SHP77 (cell line): ENCODE measurements around the gene CD22.
"Not testable (repeated sequence)": the region's sequence is repeated elsewhere in the genome, so short reads cannot be mapped to it uniquely, and the experiment has no call there.

ENCODE experiments used
- DNase-seq, 2 experiments: peaks; one replicate each; lab custom pipeline; 2025; lab: John Stamatoyannopoulos, UW

The CD22 gene

DNA sequence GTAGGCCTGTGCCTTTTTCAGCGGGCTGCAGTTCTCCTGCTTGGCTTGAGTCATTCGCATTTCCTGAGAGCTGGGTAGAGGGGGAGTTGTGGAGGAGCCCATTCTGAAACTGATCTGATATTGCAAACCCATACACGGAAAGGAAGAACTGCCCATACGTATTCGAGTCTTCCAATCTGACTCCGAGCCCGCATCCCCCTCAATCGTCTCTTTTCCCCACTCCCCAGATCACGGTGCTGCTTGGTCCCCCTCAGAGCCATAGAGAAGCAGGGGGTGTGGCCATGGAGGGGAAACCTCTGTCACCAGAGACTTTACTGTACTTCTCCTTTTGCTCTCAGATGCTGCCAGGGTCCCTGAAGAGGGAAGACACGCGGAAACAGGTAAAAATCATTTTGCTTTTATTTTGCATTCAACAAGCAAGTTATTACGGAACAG, at the start of gene CD22:
Gene CD22 (plus strand): TSS at position 337 of the 435 bp plus-strand sequence. CDS start 2,854 bp downstream, outside the sequence.
- no peak for DNase-seq

DNA sequence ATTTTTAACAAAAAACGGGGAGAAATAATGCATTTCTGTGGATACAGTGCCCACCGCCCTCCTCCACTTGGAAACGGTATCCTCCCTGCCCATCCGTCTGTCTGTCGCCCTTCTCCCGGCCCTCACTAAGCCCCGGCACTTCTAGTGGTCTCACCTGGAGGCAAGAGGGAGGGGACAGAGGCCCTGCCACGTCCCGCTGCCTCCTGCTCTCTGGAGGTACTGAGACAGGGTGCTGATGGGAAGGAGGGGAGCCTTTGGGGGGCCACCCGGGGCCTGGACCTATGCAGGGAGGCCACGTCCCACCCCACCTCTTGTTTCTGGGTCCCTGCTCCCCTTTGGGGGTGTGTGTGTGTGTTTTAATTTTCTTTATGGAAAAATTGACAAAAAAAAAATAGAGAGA, 49.6 kb upstream of the CD22 start:
- no peak for DNase-seq

DNA sequence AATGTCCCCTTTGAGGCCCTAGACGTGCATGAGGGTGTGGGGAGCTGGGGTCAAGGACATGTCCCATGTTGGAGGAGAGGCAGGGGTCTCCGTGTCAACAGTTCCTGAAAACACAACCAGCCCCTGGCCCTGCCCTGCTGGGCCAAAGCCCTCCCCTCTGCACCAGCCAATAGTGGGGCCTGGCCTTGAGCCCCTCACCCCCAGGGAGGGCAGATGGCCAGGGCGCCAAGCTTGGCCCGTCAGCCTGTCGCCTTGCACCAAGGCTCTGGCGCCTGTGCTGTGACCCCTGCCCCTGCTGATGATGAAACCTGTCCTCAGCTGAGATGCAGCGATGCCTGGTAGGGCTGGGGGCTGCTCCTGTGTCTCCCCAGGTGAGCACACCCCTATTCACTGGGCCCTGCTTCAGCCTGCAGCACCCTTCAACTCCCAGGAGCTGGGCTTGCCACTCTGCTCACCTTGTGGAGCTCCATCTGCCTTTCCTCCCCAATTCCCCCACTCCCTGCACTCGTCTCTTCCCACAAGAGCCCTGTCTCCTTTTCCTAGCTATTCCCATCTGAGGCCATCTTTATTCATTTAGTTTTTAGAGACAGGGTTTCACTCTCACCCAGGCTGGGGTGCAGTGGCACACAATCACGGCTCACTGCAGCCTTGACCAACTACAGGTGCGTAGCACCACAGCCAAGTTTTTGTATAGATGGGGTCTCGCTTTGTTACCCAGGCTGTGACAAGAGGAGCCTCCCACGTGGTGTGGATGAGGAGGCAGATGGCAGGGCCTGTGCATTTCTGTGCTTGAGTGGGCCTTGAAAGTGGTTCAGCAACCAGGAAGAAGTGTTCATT, 48.8 kb upstream of the CD22 start:
- no peak for DNase-seq

DNA sequence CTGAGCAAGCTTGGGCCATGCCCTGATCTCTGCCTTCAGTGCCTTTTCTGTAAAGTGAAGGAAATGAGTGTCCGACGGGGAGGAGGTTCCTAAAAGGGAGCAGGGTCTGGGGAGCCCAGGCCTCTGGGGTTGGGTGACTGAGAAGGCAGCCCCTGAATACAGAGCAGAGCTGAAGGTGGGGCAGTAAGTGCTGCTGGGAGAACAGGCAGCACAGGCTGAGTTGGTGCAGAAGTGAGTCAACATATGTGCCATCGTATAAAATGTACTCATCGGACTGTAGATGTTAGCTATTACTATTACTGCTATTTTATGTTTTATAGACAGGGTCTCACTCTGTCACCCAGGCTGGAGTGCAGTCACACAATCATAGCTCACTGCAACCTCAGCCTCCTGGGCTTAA, 47.7 kb upstream of the CD22 start:
- no peak for DNase-seq

DNA sequence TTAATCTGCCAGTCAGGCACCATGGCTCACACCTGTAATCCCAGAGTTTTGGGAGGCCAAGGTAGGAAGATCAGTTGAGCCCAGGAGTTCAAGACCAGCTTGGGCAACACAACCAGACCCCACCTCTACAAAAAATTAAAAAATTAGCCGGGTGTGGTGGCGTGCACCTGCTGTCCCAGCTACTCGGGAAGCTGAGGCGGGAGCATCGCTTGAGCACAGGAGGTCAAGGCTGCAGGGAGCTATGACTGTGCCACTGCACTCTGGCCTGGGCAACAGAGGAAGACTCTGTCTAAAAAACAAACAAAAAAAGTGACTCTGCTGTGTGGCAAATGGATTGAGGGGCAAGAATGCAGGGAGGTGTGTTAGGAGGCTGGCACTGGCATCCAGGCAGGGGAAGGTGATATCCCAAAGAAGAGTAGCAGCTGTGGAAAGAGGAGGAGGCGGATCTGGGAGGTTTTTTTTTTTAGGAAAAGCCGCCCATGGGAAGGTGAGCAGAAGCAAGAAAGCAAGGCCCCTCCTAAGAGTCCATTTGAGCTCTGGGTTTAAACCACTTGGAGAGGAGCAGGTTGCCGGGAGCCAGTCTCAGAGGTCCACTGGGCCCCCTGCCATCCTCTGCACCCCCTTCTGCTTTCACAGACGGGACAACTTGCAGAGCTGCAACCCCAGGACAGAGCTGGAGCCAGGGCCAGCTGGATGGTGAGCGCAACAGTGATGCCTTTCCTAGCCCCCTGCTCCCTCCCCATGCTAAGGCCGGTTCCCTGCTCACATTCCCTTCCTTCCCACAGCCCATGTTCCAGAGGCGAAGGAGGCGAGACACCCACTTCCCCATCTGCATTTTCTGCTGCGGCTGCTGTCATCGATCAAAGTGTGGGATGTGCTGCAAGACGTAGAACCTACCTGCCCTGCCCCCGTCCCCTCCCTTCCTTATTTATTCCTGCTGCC, 44.6 kb upstream of the CD22 start:
- DNase-seq: no peak

DNA sequence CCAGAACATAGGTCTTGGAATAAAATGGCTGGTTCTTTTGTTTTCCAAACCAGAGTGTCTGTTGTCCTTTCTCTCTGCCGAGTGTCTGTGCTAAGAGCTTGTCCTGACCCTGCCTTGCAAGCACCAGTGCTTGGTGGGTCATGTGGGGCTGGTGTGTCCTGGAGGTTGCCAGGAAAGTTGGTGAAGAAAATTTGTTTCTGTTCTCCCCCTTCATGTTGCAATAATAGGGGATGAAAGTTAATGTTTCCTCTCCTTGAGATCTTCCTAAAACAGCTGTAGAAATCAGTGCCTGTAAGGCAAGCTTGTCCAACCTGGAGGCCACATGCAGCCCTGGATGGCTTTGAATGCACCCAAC, 43.9 kb upstream of the CD22 start:
- no peak for DNase-seq

DNA sequence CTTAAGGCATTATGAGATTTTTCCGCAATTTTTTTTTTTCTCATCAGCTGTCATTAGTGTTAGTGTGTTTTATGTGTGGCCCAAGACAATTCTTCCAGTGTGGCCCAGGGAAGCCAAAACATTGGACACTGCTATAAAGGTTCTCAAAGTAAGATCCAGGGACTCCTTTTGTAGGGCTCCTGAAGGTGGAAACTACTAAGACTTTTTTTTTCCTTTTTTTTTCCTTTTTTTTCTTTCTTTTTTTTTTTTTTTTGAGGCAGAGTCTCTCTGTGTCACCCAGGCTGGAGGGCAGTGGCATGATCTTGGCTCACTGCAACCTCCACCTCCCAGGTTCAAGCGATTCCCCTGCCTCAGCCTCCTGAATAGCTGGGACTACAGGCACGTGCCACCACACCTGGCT, 43.5 kb upstream of the CD22 start:
- not testable (repeated sequence) for DNase-seq

DNA sequence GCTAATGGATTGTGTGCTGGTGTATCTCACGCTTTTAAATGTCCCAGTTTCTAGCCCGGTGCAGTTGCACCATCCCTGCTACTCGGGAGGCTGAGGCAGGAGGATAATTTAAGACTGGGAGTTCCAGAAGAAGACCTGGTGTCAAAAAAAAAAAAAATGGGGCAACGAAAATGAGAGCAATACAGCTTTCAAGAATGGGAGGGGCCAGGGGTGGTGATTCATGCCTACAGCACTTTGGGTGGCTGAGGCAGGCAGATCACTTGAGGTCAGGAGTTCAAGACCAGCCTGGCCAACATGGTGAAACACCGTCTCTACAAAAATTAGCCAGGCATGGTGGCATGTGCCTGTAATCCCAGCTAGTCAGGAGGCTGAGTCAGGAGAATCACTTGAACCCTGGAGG, 42.9 kb upstream of the CD22 start:
- not testable (repeated sequence) for DNase-seq

DNA sequence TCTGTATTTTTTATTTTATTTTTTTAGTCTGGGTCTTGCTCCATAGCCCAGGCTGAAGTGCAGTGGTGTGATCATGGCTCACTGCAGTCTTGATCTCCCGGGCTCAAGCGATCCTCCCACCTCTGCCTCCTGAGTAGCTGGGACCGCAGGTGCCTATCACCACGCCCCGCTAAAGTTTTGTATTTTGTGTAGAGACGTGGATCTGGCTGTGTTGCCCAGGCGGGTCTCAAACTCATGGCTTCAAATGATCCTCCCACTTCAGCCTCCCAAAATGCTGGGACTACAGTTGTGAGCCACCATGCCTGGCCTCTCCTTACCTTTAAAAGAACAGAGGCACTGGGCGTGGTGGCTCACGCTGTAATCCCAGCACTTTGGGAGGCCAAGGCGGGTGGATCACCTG, 41.3 kb upstream of the CD22 start:
- no peak for DNase-seq

DNA sequence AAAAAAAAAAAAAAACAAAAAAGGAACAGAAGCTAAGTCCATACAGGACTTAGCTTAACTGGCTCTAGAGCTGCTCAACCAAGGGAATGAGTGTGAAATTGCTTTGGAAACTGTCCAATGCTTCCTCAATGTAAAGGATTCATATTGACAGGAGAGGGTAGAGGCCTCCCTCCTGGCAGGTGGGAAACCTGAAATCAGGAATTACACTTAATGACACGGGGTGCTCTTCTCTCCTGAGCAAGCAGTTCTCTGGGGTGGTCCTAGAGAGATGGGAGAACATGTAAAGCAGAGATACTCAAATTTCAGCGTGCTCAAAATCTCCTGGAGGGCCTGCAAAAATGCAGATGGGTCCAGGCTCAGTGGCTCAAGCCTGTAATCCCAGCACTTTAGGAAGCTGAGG, 40.7 kb upstream of the CD22 start:
- DNase-seq: no peak

DNA sequence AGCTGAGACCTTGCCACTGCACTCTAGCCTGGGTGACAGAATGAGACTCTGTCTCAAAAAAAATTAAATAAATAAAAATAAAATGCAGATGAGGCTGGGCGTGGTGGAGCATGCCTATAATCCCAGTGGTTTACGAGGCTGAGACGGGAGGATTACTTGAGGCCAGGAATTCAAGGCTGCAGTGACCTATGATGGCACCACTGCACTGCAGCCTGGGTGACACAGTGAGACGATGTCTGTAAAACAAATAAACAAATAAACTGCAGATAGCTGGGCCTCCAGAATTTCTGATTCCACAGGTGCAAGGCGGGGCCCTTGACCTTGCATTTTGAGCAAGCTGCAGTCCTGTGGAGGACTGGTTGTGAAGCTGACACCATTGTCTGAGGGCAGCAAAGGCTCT, 40.1 kb upstream of the CD22 start:
- DNase-seq: no peak

DNA sequence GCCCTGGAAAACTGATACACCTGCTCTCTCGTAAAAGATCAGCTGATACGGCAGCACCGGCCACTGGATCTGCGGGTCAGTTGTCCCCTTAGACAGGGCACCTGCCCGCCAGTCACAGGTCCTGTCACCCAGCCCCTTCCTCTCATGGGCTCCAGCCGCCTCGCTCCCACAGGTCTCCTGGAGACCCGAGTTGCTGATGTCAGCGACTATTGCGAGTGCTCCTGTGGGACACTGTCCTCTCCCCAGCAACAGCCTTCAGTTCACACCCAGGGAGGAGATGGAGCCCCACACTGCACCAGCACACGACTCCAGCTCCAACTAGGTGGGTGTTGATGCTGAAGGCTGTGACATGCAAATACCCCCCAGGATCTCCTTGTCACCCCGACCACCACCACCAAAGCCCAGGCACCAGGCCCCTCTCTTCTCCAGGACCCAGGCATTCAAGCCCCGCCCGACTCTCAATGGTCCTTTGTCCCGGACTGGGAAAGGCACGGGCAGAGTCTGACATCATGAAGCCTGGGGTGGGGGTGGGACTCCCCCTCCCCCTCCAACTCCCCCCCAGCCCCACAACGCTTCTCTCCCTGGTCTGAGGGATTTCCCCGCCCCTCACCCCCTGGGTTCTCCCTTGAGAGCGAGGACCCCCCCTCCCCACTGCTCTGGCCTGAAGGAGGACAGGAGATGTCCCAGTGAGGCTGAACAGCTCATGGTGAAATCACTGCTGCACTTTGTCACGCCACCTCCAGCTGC, 38.4 kb upstream of the CD22 start:
- DNase-seq: no peak

DNA sequence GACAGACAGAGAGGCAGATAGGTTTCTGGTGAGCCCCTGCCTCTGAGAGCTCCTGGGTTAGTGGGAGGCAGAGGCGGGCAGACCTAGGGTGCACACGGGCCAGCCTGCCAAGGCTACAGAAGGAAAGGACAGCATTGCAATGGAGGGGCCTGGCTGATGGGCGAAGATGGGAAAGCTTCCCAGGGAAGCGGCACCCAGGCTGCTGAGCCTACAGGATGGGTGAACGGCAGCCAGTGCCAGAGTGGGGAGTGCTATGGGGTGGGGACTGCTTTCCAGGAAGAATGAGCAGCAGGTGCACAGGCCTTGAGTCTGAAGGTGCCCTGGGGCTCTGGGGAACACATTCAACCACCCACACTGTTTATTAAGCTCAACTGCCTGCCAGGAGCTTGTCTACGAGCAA, 37.7 kb upstream of the CD22 start:
- DNase-seq: no peak

DNA sequence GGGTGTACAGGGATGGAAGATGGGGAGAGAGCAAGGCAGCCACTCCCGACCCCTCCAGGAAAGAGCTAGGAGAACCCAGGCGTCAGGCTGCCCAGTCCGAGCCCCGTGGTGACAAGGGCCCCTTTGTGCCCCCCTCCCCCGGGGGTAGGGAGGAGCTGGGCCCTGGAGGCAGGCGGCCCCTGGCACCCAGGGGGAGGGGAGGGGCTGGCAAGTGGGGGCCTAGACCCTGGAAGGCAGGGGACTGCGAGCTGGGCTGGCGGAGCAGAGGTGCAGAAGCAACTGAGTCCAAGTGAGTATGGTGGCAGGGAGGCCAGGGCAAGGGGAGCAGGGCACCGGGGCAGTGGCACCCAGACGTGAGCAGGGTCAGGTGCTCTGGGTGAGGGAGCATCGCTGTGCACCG, 37.1 kb upstream of the CD22 start, which contains the start of gene MAG:
Gene MAG (plus strand): TSS at position 246 of the 400 bp plus-strand sequence. CDS start 3,248 bp downstream, outside the sequence.
- no peak for DNase-seq

DNA sequence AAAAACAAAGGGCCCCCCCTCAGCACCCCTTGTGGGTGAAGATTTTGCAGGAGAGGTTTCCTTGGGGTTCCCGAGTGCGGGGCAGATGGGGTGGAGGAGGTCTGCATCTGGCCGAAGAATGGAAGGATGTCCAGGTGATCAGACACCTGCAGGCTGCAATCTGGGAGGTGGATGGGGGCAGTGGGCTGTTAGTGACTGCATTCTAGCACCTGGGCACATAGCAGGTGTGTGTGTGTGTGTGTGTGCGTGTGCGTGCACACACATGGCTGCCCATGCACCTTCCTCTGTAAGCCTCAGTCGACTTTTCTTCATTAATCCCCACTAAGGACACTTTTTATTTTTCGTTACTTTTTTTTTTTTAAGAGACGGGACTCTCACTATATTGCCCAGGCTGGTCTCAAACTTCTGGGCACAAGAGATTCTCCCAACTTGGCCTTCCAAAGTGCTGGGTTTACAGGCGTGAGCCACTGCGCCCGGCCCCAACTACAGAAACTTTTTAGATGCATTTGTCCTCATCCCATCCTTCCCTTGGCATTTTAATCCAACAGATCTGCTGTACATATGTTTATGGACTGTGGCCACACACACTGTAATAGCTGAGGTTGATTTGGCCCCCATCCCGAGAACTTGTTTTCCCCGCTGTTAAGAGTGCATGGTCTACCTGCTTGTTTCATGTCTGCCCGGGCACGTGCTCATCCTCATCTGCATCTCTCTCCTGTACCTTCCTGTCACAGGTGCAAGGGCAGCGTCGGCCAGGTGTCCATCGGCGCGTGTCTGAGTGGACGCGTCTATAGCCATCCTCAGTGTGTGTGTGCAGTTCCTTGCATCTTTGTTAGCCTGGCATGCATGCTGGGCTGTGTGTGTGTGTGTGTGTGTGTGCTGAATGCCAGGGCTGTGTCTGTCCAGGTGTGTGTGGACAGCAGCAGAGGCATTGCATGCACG, 36.3 kb upstream of the CD22 start:
- DNase-seq: no peak

DNA sequence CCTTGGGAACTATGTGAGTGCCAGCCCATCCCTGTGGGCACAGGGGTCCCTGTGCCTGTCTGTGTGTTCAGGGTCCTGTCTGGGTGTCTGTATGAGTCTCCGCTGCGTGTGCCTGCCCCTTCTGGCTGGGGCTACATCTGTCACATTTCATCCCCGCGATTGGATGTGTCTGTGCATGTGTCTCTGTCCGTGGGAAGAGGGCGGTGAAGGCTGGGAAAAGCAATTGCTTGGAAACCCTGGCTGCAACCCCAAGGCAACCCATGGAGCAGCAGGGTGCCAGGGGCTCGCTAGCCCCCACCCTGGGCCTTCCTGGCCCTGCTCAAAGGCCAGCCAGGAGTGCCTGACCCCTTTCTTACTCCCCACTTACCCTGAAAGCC, 35.6 kb upstream of the CD22 start:
- no peak for DNase-seq

DNA sequence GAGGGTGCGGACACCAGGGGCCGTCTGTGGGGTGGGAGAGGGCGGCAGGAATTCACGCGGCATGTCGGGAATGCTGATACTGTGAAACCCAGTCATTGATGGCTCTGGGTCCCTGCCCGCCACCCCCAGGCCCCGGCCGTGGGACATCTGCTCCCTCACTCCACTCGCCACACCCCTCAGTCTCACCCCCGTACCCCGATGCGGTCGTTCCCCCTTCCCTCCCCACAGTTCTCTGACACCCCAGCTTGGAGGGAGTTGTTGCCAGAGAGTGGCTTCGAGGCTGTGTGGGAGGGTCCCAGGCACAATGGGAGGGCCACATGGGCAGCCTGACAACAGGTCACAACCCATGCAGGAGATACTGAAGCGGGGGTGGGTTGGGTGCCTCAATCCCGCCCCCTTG, 35.2 kb upstream of the CD22 start:
- DNase-seq: no peak

DNA sequence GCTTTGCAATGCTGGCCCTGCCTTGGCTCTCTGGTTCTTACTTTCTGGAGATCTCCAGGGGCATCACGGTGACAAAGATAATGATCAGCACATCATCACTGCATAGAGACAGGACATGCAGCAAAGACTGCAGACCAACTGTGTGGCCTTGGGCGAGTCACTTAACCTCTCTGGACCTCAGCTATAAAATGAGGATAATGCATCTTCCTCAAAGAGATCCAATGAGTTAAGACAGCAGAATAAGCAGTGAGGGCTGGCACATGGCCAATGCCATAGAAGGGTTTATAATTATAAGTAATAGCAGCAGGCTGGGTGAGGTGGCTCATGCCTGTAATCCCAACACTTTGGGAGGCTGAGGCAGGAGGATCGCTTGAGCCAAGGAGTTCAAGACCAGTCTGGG, 34.7 kb upstream of the CD22 start:
- DNase-seq: no peak

DNA sequence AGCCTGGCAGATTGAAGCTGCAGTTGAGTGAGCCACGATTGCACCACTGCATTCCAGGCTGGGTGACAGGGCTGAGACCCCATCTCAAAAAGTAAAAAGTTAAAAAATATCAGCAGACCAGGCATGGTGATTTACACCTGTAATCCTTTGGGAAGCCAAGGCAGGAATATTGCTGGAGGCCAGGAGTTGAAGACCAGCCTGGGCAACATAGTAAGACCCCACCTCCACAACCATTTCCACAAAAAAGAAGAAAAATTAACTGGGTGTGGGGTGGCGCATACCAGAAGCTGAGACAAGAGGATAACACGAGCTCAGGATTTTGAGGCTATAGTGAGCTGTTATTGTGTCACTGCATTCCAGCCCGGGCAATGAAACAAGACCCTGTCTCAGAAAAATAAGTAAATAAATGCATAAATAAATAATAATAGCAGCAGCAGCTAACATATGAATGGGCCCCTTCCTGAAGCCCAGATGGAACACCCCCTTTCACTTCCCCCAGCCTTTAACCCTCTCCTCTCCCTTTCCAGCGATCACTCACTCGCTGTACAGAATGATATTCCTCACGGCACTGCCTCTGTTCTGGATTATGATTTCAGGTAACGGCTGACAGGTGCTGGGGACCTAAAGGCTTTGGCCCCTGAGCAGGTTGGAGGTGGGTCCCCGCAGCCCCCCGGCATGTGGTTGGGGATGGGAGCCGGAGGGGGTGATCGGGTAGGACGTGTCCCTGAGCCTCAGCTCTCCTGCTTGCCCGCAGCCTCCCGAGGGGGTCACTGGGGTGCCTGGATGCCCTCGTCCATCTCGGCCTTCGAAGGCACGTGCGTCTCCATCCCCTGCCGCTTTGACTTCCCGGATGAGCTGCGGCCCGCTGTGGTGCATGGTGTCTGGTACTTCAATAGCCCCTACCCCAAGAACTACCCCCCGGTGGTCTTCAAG, 33.9 kb upstream of the CD22 start:
- no peak for DNase-seq
